GM19328 (cell line): Measurements from ENCODE around the gene SAMD11.

ENCODE experiments used
- ATAC-seq: cut with Tn5 transposase; IDR thresholded peaks from one replicate; pipeline ENCODE4 v1.9.1; 2021; ENCODE audit warnings: mild to moderate bottlenecking, moderate library complexity; ENCODE audit not compliant: unreplicated experiment

The SAMD11 gene

GRCh38 chr1:992362-992761, 68.6 kb downstream of the SAMD11 start:
- ATAC-seq = no peak

DNA sequence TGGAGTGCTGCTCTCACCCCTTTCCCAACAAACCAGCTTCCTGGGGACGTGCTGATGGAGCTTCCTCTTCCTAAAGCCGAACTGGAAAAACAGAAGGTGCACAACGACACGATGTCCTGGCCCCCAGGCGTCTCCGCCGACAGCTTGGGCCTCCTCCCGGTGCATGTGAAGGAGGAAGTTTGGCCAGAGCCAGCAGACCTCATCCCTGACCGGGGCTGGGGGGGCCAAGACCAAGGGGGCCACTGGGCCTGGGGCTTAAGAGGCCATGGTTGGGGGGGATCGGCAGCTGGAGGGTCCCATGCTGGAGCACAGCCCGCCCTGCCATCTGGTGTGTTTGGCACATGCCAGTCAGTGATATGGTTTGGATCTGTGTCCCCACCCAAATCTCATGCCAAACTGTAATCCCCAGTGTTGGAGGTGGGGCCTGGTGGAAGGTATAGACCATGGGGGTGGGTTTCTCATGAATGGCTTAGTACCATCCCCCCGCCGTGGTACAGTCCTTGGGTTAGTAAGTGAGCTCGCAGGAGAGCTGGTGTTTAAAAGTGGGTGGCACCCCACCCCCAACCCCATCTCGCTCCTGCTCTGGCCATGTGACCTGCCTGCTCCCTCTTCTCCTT, 69.8 kb downstream of the SAMD11 start:
- no peak for ATAC-seq
